Tibial nerve (tissue), 4 donors: ENCODE measurements around the gene PPHLN1. TPM values are rescaled to one million over a fixed set of nuclear protein-coding genes. Genes with fewer than 3 reads are reported as not detected.

ENCODE experiments used
- DNase-seq, 2 donors: peaks; one replicate each; pipeline ENCODE4 v3.0.0-alpha.2; 2019; ENCODE audit warnings: low spot score in 2 of 2
- H3K27ac ChIP-seq, 4 donors: fragments of 200-600 bp; sonication (generic) in 3 of 4; one replicate each; pipeline ENCODE4 v1.5.1; 2017 to 2019; ENCODE audit warnings: mild to moderate bottlenecking in 1 of 4
- H3K27me3 ChIP-seq, 2 donors: fragments of 200-600 bp; sonication (generic) in 1 of 2; one replicate each; pipeline versions ENCODE4 v1.5.1 to v1.6.0; 2017 to 2019
- H3K36me3 ChIP-seq, 3 donors: fragments of 200-600 bp; sonication (generic); one replicate each; pipeline ENCODE4 v1.5.1; 2018 to 2019
- H3K4me1 ChIP-seq, 4 donors: fragments of 200-600 bp; sonication (generic) in 3 of 4; one replicate each; pipeline ENCODE4 v1.5.1; 2017 to 2019
- H3K4me3 ChIP-seq, 4 donors: fragments of 200-600 bp; sonication (generic) in 3 of 4; one replicate each; pipeline ENCODE4 v1.5.1; 2017 to 2019; ENCODE audit warnings: mild to moderate bottlenecking in 1 of 4, moderate library complexity in 1 of 4
- H3K9me3 ChIP-seq, 4 donors: fragments of 200-600 bp; sonication (generic) in 3 of 4; one replicate each; pipeline ENCODE4 v1.5.1; 2017 to 2019
- EP300 ChIP-seq, 2 donors: sonication (generic); formaldehyde crosslinking; IDR thresholded peaks; one replicate each; pipeline ENCODE4 v1.6.1; 2017; ENCODE audit warnings: antibody characterized with exemption in 2 of 2, mild to moderate bottlenecking in 1 of 2
- POLR2A ChIP-seq, 2 donors: fragments of 450-650 bp; IDR thresholded peaks; one replicate each; pipeline ENCODE4 v1.6.1; 2017; ENCODE audit warnings: antibody characterized with exemption in 2 of 2, mild to moderate bottlenecking in 2 of 2, moderate library complexity in 2 of 2
- WGBS, 2 donors: methylation state at CpG; one replicate each; pipeline ENCODE4 v1.1.5; 2018; 5-methylcytosine and 5-hydroxymethylcytosine counted together
- total RNA-seq, 4 donors: library from RNA; depleted of rRNA; stranded (reverse); fragments of >200 nt; gene quantifications; one replicate each; pipeline ENCODE4 v1.1.0, GENCODE V29; 2016
- TF ChIP-seq, protein P1 (sequence below), 5 experiments: fragments of 200-600 bp in 3 of 5; fragments of 450-650 bp in 2 of 5; sonication (generic) in 3 of 5; IDR thresholded peaks; one replicate each; pipeline ENCODE4 v1.5.1; 2016 to 2019; ENCODE audit warnings: antibody characterized with exemption in 5 of 5, mild to moderate bottlenecking in 3 of 5, moderate library complexity in 2 of 5

The PPHLN1 gene
- total RNA-seq, 4 donors from 2014 or later, result 38.6 to 64.5 (median 51.7) TPM

DNA sequence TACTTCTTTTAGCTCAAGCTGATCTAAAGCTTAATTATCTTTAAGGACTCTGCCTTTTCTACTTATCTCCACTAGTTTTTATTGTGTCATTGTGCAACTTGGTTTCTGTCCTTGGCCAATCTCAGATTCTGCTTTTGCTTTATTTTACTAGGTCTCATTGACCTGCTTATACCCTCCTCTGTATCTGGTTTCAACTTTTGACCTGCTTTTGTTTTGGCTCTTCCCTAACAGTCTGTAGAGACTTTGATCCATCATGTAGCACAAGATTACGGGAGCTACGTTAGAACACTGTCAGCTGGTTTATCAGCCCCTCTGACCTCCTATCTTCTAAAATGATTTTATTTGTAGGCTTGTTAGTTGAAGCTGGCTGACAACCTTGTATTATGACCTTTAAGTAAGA, 43.7 kb upstream of the PPHLN1 start:
- H3K27ac ChIP-seq, result no peak overlapping the region
- no peak overlapping the region for H3K4me3 ChIP-seq
- TF ChIP-seq EP300 (IDR thresholded peaks at IDR 0.05), result no peak
- TF ChIP-seq, protein P1, sequence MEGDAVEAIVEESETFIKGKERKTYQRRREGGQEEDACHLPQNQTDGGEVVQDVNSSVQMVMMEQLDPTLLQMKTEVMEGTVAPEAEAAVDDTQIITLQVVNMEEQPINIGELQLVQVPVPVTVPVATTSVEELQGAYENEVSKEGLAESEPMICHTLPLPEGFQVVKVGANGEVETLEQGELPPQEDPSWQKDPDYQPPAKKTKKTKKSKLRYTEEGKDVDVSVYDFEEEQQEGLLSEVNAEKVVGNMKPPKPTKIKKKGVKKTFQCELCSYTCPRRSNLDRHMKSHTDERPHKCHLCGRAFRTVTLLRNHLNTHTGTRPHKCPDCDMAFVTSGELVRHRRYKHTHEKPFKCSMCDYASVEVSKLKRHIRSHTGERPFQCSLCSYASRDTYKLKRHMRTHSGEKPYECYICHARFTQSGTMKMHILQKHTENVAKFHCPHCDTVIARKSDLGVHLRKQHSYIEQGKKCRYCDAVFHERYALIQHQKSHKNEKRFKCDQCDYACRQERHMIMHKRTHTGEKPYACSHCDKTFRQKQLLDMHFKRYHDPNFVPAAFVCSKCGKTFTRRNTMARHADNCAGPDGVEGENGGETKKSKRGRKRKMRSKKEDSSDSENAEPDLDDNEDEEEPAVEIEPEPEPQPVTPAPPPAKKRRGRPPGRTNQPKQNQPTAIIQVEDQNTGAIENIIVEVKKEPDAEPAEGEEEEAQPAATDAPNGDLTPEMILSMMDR (IDR thresholded peaks at IDR 0.05), result no peak
- TF ChIP-seq POLR2A (IDR thresholded peaks at IDR 0.05), result no peak
- H3K9me3 ChIP-seq, result no peaks in the 10 kb centered on the region
- H3K4me1 ChIP-seq, result no peaks in the 10 kb centered on the region
- DNase-seq, result no peak
- no peaks in the 10 kb centered on the region for H3K27me3 ChIP-seq
- 60 to 63% methylated on average over 2 of the region's 2 CpGs for WGBS, 2 donors
- no peaks in the 10 kb centered on the region for H3K36me3 ChIP-seq

DNA sequence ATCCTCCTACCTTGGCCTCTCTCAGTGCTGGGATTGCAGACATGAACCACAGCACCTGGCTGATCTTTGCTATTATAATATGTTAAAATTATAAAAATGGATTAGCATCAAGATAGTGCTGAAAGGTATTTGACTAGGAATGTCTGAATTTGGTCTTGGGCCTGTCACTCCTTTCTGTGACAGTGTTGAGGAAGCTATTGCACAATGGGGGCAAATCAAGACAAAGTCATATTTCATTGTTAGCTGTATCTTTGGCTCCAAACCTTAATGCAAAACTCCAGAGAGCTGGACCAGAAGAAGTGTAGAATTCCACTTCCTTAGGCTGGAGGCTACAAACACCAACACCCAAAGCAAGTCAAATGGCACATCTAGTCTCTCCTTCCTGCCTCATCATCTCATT, 42.2 kb upstream of the PPHLN1 start:
- no peak for TF ChIP-seq POLR2A (IDR thresholded peaks at IDR 0.05)
- no peak for TF ChIP-seq EP300 (IDR thresholded peaks at IDR 0.05)
- TF ChIP-seq, protein P1 (IDR thresholded peaks at IDR 0.05), result no peak
- no peaks in the 10 kb centered on the region for H3K9me3 ChIP-seq
- no peak overlapping the region for H3K4me3 ChIP-seq
- H3K4me1 ChIP-seq, result no peaks in the 10 kb centered on the region
- H3K27ac ChIP-seq, result no peak overlapping the region
- H3K36me3 ChIP-seq, result no peaks in the 10 kb centered on the region
- DNase-seq, result no peak
- no peaks in the 10 kb centered on the region for H3K27me3 ChIP-seq

DNA sequence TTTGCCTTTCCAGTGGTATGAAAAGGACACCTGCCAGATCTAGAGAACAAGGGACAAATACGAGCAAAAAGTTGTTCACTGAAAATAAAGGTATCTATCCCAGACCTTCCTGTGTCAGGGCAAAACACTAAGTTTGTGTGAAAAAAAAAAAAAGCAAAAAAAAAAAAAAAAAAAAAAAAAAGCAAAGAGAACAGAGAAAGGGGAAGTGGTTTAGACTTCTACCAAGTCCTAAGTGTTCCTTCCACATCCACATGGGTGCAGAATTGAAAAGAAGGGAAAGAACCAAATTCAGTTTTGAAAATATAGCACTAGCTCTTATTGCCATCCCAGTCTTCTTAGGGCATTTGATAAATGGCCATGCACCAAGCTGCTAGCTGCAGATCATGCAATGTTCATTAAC, 41.8 kb upstream of the PPHLN1 start:
- no peaks in the 10 kb centered on the region for H3K9me3 ChIP-seq
- no peaks in the 10 kb centered on the region for H3K36me3 ChIP-seq
- 80 to 100% methylated on average over 1 of the region's 1 CpG for WGBS, 2 donors
- H3K4me1 ChIP-seq, result no peaks in the 10 kb centered on the region
- no peak for DNase-seq
- no peak overlapping the region for H3K27ac ChIP-seq
- H3K4me3 ChIP-seq, result no peak overlapping the region
- TF ChIP-seq EP300 (IDR thresholded peaks at IDR 0.05), result no peak
- TF ChIP-seq, protein P1 (IDR thresholded peaks at IDR 0.05), result no peak
- no peak for TF ChIP-seq POLR2A (IDR thresholded peaks at IDR 0.05)
- H3K27me3 ChIP-seq, result no peaks in the 10 kb centered on the region

DNA sequence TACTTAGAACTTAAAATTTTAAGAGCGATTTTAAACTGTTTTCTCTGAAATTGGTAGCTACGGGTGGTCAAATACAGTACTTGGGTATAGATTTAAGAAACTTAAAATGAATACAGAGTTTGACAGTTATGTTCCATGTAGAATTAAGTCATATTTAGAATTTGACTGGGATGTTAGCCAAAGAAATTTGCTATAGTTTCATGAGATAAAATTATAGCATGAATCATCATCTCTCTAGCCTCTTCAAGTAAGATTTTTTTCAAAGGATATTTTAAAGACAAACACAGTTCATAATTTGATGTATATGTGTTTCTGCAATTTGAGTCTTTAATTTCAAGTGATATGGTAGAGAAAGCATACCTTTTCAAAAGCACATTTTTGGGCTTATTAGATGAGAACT, 41.1 kb upstream of the PPHLN1 start:
- H3K4me3 ChIP-seq, result no peak overlapping the region
- no peak for DNase-seq
- H3K27me3 ChIP-seq, result no peaks in the 10 kb centered on the region
- TF ChIP-seq EP300 (IDR thresholded peaks at IDR 0.05), result no peak
- TF ChIP-seq, protein P1 (IDR thresholded peaks at IDR 0.05), result no peak
- no peak for TF ChIP-seq POLR2A (IDR thresholded peaks at IDR 0.05)
- H3K4me1 ChIP-seq, result no peaks in the 10 kb centered on the region
- no peaks in the 10 kb centered on the region for H3K9me3 ChIP-seq
- H3K27ac ChIP-seq, result no peak overlapping the region
- no peaks in the 10 kb centered on the region for H3K36me3 ChIP-seq
- 85 to 88% methylated on average over 2 of the region's 2 CpGs for WGBS, 2 donors

DNA sequence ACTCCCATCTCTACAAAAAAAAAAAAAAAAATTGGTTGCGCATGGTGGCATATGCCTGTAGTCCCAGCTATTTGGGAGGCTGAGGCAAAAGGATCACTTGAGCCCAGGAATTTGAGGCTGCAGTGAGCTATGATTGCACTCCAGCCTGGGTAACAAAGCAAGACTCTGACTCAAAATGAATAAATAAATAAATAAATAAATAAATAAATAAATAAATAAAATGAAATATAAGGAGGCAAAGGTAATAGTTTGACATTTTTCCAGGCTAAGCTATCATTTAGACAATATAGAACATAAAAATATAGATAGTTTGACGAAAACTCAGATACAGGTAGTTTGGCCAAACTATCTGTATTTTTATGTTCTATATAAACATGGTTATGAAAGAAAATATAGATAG, 40.5 kb upstream of the PPHLN1 start:
- TF ChIP-seq, protein P1 (IDR thresholded peaks at IDR 0.05), result no peak
- TF ChIP-seq POLR2A (IDR thresholded peaks at IDR 0.05) (no peak), EP300 (IDR thresholded peaks at IDR 0.05) (no peak)
- Histone ChIP-seq H3K4me3 (no peak overlapping the region), H3K36me3 (no peaks in the 10 kb centered on the region), H3K4me1 (no peaks in the 10 kb centered on the region), H3K9me3 (no peaks in the 10 kb centered on the region), H3K27ac (no peak overlapping the region), H3K27me3 (no peaks in the 10 kb centered on the region)
- 95 to 98% methylated on average over 2 of the region's 2 CpGs for WGBS, 2 donors
- no peak for DNase-seq
